Sigmoid colon (tissue), 7 donors: Measurements from ENCODE around the gene RNF144A. TPM values are rescaled to one million over a fixed set of nuclear protein-coding genes. Genes with fewer than 3 reads are reported as not detected.

Experiments
- DNase-seq: peaks from one replicate; pipeline ENCODE4 v3.0.0-alpha.2; 2019
- H3K27ac ChIP-seq, 4 donors: fragments of 200-600 bp; sonication (generic); one replicate each; pipeline ENCODE4 v1.5.1; 2016 to 2019; ENCODE audit warnings: mild to moderate bottlenecking in 1 of 4
- H3K27me3 ChIP-seq, 3 donors: fragments of 200-600 bp; sonication (generic); one replicate each; pipeline ENCODE4 v1.5.1; 2019; ENCODE audit warnings: mild to moderate bottlenecking in 1 of 3
- H3K36me3 ChIP-seq, 4 donors: fragments of 200-600 bp; sonication (generic); one replicate each; pipeline ENCODE4 v1.5.1; 2016 to 2019
- H3K4me1 ChIP-seq, 4 donors: fragments of 200-600 bp; sonication (generic); one replicate each; pipeline ENCODE4 v1.5.1; 2017 to 2019
- H3K4me3 ChIP-seq, 4 donors: fragments of 200-600 bp; sonication (generic); one replicate each; pipeline ENCODE4 v1.5.1; 2017 to 2019; ENCODE audit warnings: mild to moderate bottlenecking in 2 of 4, moderate library complexity in 1 of 4
- H3K9me3 ChIP-seq, 4 donors: fragments of 200-600 bp in 3 of 4; sonication (generic) in 3 of 4; one replicate each; pipeline versions ENCODE4 v1.5.1 to v1.6.1; 2013 to 2019
- EP300 ChIP-seq, 4 donors: sonication (generic); formaldehyde crosslinking; IDR thresholded peaks; one replicate each; pipeline ENCODE4 v1.6.1; 2017; ENCODE audit warnings: antibody characterized with exemption in 4 of 4
- POLR2A ChIP-seq, 2 donors: fragments of 450-650 bp; IDR thresholded peaks; one replicate each; pipeline ENCODE4 v1.6.1; 2016; ENCODE audit warnings: antibody characterized with exemption in 2 of 2, mild to moderate bottlenecking in 2 of 2, moderate library complexity in 2 of 2
- POLR2AphosphoS5 ChIP-seq, 4 donors: sonication (generic); formaldehyde crosslinking; IDR thresholded peaks; one replicate each; pipeline ENCODE4 v1.6.1; 2017; ENCODE audit warnings: antibody characterized with exemption in 4 of 4
- WGBS, 2 donors: extraction: QIAGEN DNeasy Blood & Tissue Kit; methylation state at CpG; one replicate each; pipeline ENCODE4 v1.1.7; 2013; 5-methylcytosine and 5-hydroxymethylcytosine counted together
- intact Hi-C: fragments of 100-400 bp; cut with DNase I; formaldehyde crosslinking; loops from one replicate; pipeline ENCODE4 v1.15.1; 2023
- polyA plus RNA-seq, 3 donors: library from polyadenylated mRNA; stranded (reverse); fragments of 200-250 nt; gene quantifications; one replicate each; pipeline ENCODE4 v1.2.3, GENCODE V29; 2013
- total RNA-seq, 4 donors: library from RNA; depleted of rRNA; stranded (reverse); fragments of >200 nt; gene quantifications; one replicate each; pipeline ENCODE4 v1.1.0, GENCODE V29; 2016
- TF ChIP-seq, protein P1 (sequence below), 4 experiments: fragments of 450-650 bp in 3 of 4; fragments of 200-600 bp in 1 of 4; IDR thresholded peaks; one replicate each; pipeline ENCODE4 v1.5.1; 2016 to 2019; ENCODE audit warnings: antibody characterized with exemption in 4 of 4, mild to moderate bottlenecking in 3 of 4, moderate library complexity in 2 of 4
- donor health status: healthy with polysubstance abuse.
- donor health status: Bipolar disorder and iron deficiency.
- donor health status: healthy.

Gene RNF144A
- total and polyA plus RNA-seq, 7 donors = 4.8 to 14.2 (median 12.1) TPM

DNA sequence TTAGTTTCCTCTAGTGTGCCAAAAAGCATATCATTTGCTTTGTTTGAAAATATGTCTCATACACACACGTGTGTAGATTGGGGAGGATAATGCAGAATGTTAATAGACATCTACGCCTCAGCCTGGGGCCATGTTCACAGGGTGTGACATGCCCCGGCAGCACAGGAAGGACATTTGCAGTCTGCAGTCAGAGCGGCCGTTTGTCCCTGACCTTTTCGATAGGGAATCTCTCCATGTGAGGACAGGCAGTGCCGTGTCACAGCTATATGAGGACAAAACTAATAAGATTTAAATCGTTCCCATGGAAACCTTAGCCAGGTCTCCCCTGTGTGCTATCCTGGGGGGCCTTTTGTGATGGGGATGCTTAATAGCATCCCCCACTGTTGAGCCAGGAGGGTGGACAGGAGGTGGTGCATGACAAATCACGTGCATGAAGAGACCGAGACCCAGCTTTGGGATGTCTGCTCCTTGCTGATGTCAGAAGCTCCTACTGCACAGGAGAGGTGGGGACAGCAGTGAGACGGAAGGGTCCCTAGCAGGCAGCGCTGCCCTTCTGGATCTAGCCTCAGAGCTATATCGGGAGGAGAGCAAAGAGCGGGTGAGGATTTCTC is 100.6 kb downstream of the RNF144A start:
- H3K9me3 ChIP-seq = no peaks in the 10 kb centered on the region
- H3K4me1 ChIP-seq = peaks cover 0 to 58% (median 52%) of the 10 kb centered on the region in 4 donors
- no peaks in the 10 kb centered on the region for H3K27me3 ChIP-seq
- peaks cover 0 to 12% (median 0%) of the 10 kb centered on the region in 4 donors for H3K36me3 ChIP-seq
- TF ChIP-seq POLR2A (IDR thresholded peaks at IDR 0.05) = no peak
- TF ChIP-seq POLR2AphosphoS5 (IDR thresholded peaks at IDR 0.05) = no peak
- TF ChIP-seq, protein P1, sequence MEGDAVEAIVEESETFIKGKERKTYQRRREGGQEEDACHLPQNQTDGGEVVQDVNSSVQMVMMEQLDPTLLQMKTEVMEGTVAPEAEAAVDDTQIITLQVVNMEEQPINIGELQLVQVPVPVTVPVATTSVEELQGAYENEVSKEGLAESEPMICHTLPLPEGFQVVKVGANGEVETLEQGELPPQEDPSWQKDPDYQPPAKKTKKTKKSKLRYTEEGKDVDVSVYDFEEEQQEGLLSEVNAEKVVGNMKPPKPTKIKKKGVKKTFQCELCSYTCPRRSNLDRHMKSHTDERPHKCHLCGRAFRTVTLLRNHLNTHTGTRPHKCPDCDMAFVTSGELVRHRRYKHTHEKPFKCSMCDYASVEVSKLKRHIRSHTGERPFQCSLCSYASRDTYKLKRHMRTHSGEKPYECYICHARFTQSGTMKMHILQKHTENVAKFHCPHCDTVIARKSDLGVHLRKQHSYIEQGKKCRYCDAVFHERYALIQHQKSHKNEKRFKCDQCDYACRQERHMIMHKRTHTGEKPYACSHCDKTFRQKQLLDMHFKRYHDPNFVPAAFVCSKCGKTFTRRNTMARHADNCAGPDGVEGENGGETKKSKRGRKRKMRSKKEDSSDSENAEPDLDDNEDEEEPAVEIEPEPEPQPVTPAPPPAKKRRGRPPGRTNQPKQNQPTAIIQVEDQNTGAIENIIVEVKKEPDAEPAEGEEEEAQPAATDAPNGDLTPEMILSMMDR (IDR thresholded peaks at IDR 0.05) = no peak
- no peak for TF ChIP-seq EP300 (IDR thresholded peaks at IDR 0.05)
- no peak overlapping the region for H3K4me3 ChIP-seq
- intact Hi-C loops = no loop called here
- H3K27ac ChIP-seq = peak overlapping the region in 2 of 4 donors; percentile 50 to 59
- WGBS, 2 donors = 94% methylated on average over 14 of the region's 14 CpGs
- no peak for DNase-seq

DNA sequence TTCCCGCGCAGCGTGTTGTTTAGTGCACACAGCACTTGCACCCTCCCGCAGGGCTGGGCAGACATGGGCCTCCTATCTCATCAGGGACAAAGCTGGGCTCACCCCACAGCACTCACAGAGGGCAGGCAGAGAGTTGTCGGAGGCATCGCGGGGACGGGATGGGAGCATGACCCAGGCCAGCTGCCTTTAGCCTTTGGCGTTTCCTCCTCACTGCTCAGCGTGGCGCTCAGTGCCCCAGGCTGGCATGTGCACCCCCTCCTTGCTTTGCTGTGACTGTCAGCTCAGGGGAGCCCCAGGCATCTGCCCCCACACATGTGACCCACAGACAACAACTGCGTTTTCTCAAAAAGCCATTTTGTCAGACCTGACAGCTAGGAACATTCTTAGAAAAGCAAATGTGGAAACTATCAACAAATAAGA is 101.1 kb downstream of the RNF144A start:
- DNase-seq = peak; percentile 59

GRCh38 chr2:7018767-7019166 is 101.6 kb downstream of the RNF144A start:
- intact Hi-C loops = no loop called here
- H3K27ac ChIP-seq = peak overlapping the region in 1 of 4 donors; percentile 18
- H3K36me3 ChIP-seq = peaks cover 0 to 12% (median 0%) of the 10 kb centered on the region in 4 donors
- DNase-seq = no peak
- H3K4me3 ChIP-seq = no peak overlapping the region
- H3K9me3 ChIP-seq = no peaks in the 10 kb centered on the region
- peaks cover 0 to 57% (median 46%) of the 10 kb centered on the region in 4 donors for H3K4me1 ChIP-seq
- no peak for TF ChIP-seq POLR2AphosphoS5 (IDR thresholded peaks at IDR 0.05)
- TF ChIP-seq, protein P1 (IDR thresholded peaks at IDR 0.05) = no peak
- WGBS, 2 donors = 86 to 94% methylated on average over 5 of the region's 5 CpGs
- H3K27me3 ChIP-seq = no peaks in the 10 kb centered on the region

More for the DNA sequence above, 101.1 kb downstream of the RNF144A start:
- TF ChIP-seq POLR2AphosphoS5 (IDR thresholded peaks at IDR 0.05) = peak in 3 of 4 donors; percentile 8 to 62 (median 41)
- TF ChIP-seq, protein P1 (IDR thresholded peaks at IDR 0.05) = no peak
- TF ChIP-seq EP300 (IDR thresholded peaks at IDR 0.05) = no peak
- H3K36me3 ChIP-seq = peaks cover 0 to 12% (median 0%) of the 10 kb centered on the region in 4 donors
- no peaks in the 10 kb centered on the region for H3K27me3 ChIP-seq
- H3K4me3 ChIP-seq = no peak overlapping the region
- peak overlapping the region in 2 of 4 donors; percentile 20 to 59 for H3K27ac ChIP-seq
- no peaks in the 10 kb centered on the region for H3K9me3 ChIP-seq
- intact Hi-C loops = no loop called here
- H3K4me1 ChIP-seq = peaks cover 0 to 58% (median 51%) of the 10 kb centered on the region in 4 donors
- 92 to 93% methylated on average over 12 of the region's 12 CpGs for WGBS, 2 donors

DNA sequence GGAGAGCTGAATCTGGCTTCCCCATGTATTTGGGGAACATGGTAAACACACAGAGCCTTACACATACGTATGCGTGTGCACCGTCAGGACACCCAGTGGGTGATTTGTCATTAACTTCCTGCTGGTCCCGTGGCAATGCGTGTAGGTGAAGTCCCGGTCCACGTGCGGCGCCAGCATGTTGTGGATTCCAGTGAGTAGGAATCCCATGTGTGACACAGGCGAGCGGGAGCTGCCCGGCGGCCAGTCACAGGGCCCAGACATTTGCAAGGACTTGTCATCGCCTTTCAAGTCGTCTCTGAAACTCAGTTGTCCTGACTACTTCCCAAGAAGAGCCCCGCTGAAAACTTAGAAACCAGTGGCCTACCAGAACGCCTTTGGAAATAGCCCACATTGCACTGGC is 102.0 kb downstream of the RNF144A start:
- 93 to 95% methylated on average over 17 of the region's 17 CpGs for WGBS, 2 donors
- no peaks in the 10 kb centered on the region for H3K27me3 ChIP-seq
- H3K4me3 ChIP-seq = no peak overlapping the region
- peak overlapping the region in 1 of 4 donors; percentile 18 for H3K27ac ChIP-seq
- no peaks in the 10 kb centered on the region for H3K9me3 ChIP-seq
- peaks cover 0 to 13% (median 0%) of the 10 kb centered on the region in 4 donors for H3K36me3 ChIP-seq
- H3K4me1 ChIP-seq = peaks cover 0 to 53% (median 42%) of the 10 kb centered on the region in 4 donors
- no peak for TF ChIP-seq POLR2AphosphoS5 (IDR thresholded peaks at IDR 0.05)
- no peak for TF ChIP-seq POLR2A (IDR thresholded peaks at IDR 0.05)
- no peak for TF ChIP-seq EP300 (IDR thresholded peaks at IDR 0.05)
- TF ChIP-seq, protein P1 (IDR thresholded peaks at IDR 0.05) = no peak
- no peak for DNase-seq
- intact Hi-C loops = no loop called here
